Activated T-cell treated with anti-CD3 and anti-CD28 coated beads, Interleukin-2, amount 50 U/mL, for 4 hours (primary cell): Measurements from ENCODE around the gene FTL. TPM values are rescaled to one million over a fixed set of nuclear protein-coding genes. Genes with fewer than 3 reads are reported as not detected.

ENCODE experiments used
- ATAC-seq, 2 donors: fragments of 200-7000 bp; cut with Tn5 transposase; one replicate each; pipeline ENCODE4 v1.10.0; 2021
- DNase-seq: peaks from one replicate; pipeline ENCODE4 v3.0.0-alpha.2; 2020
- H3K27me3 Mint-ChIP-seq: one replicate; pipeline ENCODE4 v1.8.0; 2021; ENCODE audit warnings: low read depth, mixed read lengths
- H3K36me3 Mint-ChIP-seq: one replicate; pipeline ENCODE4 v1.8.0; 2022; ENCODE audit warnings: mixed read lengths; ENCODE audit not compliant: insufficient read depth
- H3K4me1 Mint-ChIP-seq: one replicate; pipeline ENCODE4 v1.8.0; 2021; ENCODE audit warnings: low read depth, mixed read lengths
- H3K4me3 Mint-ChIP-seq: one replicate; pipeline ENCODE4 v1.8.0; 2021; ENCODE audit warnings: mild to moderate bottlenecking, moderate library complexity, mixed read lengths
- H3K9me3 Mint-ChIP-seq: one replicate; pipeline ENCODE4 v1.8.0; 2021; ENCODE audit warnings: mixed read lengths
- total RNA-seq, 3 donors: library from RNA; stranded (reverse); gene quantifications; one replicate each; pipeline ENCODE4 v1.2.1, GENCODE V29; 2021

Gene FTL
- total RNA-seq, 3 donors from 2014 or later: 996 to 1,080 (median 1,001) TPM

- Mint-ChIP-seq H3K27me3 (no peaks in the 10 kb centered on the region), H3K4me1 (peaks cover 26% of the 10 kb centered on the region), H3K36me3 (peaks cover 15% of the 10 kb centered on the region), H3K9me3 (no peaks in the 10 kb centered on the region), H3K4me3 (no peak overlapping the region)
- ATAC-seq: no peak
- DNase-seq: no peak
Observed at GRCh38 chr19:48988286-48988685, 23.2 kb downstream of the FTL start.

- peaks cover 13% of the 10 kb centered on the region for H3K36me3 Mint-ChIP-seq
- DNase-seq (no peak), ATAC-seq (no peak)
Observed at GRCh38 chr19:48988860-48989259, 23.8 kb downstream of the FTL start.

GRCh38 chr19:48989701-48990291 lies 24.7 kb downstream of the FTL start:
- no peaks in the 10 kb centered on the region for H3K27me3 Mint-ChIP-seq

More at GRCh38 chr19:48988860-48989259, 23.8 kb downstream of the FTL start:
- H3K9me3 Mint-ChIP-seq: no peaks in the 10 kb centered on the region
- H3K4me1 Mint-ChIP-seq: peaks cover 28% of the 10 kb centered on the region
- no peak overlapping the region for H3K4me3 Mint-ChIP-seq
- no peaks in the 10 kb centered on the region for H3K27me3 Mint-ChIP-seq

GRCh38 chr19:48990400-48990799 lies 25.3 kb downstream of the FTL start:
- Mint-ChIP-seq H3K9me3 (no peaks in the 10 kb centered on the region), H3K36me3 (peaks cover 17% of the 10 kb centered on the region), H3K4me3 (no peak overlapping the region), H3K27me3 (no peaks in the 10 kb centered on the region), H3K4me1 (peaks cover 40% of the 10 kb centered on the region)
- DNase-seq (no peak), ATAC-seq (no peak)

More at GRCh38 chr19:48989701-48990291, 24.7 kb downstream of the FTL start:
- no peak for DNase-seq
- H3K36me3 Mint-ChIP-seq: peaks cover 15% of the 10 kb centered on the region
- no peak overlapping the region for H3K4me3 Mint-ChIP-seq
- peaks cover 34% of the 10 kb centered on the region for H3K4me1 Mint-ChIP-seq
- H3K9me3 Mint-ChIP-seq: no peaks in the 10 kb centered on the region
- no peak for ATAC-seq

- DNase-seq (no peak), ATAC-seq (no peak)
- H3K36me3 Mint-ChIP-seq: peaks cover 17% of the 10 kb centered on the region
- H3K4me1 Mint-ChIP-seq: peaks cover 40% of the 10 kb centered on the region
- H3K27me3 Mint-ChIP-seq: no peaks in the 10 kb centered on the region
- no peaks in the 10 kb centered on the region for H3K9me3 Mint-ChIP-seq
- H3K4me3 Mint-ChIP-seq: no peak overlapping the region
Observed at GRCh38 chr19:48991011-48991609, 26.0 kb downstream of the FTL start.

- H3K9me3 Mint-ChIP-seq: no peaks in the 10 kb centered on the region
Observed at GRCh38 chr19:48991873-48992580, 26.9 kb downstream of the FTL start.

GRCh38 chr19:48992581-48993174 lies 27.6 kb downstream of the FTL start:
- Mint-ChIP-seq H3K9me3 (no peaks in the 10 kb centered on the region), H3K36me3 (peaks cover 22% of the 10 kb centered on the region), H3K4me3 (peak overlapping the region; percentile 95), H3K27me3 (no peaks in the 10 kb centered on the region), H3K4me1 (peaks cover 37% of the 10 kb centered on the region)
- ATAC-seq: no peak
- DNase-seq: no peak

More at GRCh38 chr19:48991873-48992580, 26.9 kb downstream of the FTL start:
- Mint-ChIP-seq H3K4me1 (peaks cover 40% of the 10 kb centered on the region), H3K27me3 (no peaks in the 10 kb centered on the region), H3K36me3 (peaks cover 20% of the 10 kb centered on the region), H3K4me3 (peak overlapping the region; percentile 95)
- no peak for ATAC-seq
- DNase-seq: no peak

- Mint-ChIP-seq H3K27me3 (no peaks in the 10 kb centered on the region), H3K4me3 (peak within 1 kb of the TSS; percentile 95), H3K36me3 (peaks cover 20% of the 10 kb centered on the region), H3K4me1 (peaks cover 33% of the 10 kb centered on the region), H3K9me3 (no peaks in the 10 kb centered on the region)
- DNase-seq (peak; percentile 99), ATAC-seq (peak; percentile 94 to 95)
Observed at GRCh38 chr19:48993175-48994034, 28.3 kb downstream of the FTL start, which contains the start of the genes GYS1 and RUVBL2. GYS1 (minus strand) TSS chr19:48993309; CDS start chr19:48993112, 197 bp downstream. RUVBL2 (plus strand) TSS chr19:48993887; CDS start chr19:48993912, 25 bp downstream.

- Mint-ChIP-seq H3K36me3 (peaks cover 17% of the 10 kb centered on the region), H3K27me3 (no peaks in the 10 kb centered on the region), H3K9me3 (no peaks in the 10 kb centered on the region), H3K4me1 (peaks cover 33% of the 10 kb centered on the region), H3K4me3 (peak overlapping the region; percentile 95)
- ATAC-seq (no peak), DNase-seq (no peak)
Observed at GRCh38 chr19:48994035-48994386, 28.9 kb downstream of the FTL start.

- Mint-ChIP-seq H3K27me3 (no peaks in the 10 kb centered on the region), H3K4me1 (peaks cover 22% of the 10 kb centered on the region), H3K9me3 (no peaks in the 10 kb centered on the region), H3K36me3 (peaks cover 21% of the 10 kb centered on the region), H3K4me3 (no peak overlapping the region)
- ATAC-seq (no peak), DNase-seq (peak; percentile 43)
Observed at GRCh38 chr19:48997972-48998371, 32.9 kb downstream of the FTL start.

- Mint-ChIP-seq H3K4me3 (no peak overlapping the region), H3K36me3 (peaks cover 22% of the 10 kb centered on the region), H3K4me1 (peaks cover 14% of the 10 kb centered on the region), H3K9me3 (no peaks in the 10 kb centered on the region), H3K27me3 (no peaks in the 10 kb centered on the region)
- ATAC-seq (peak; percentile 80 to 96), DNase-seq (peak; percentile 65)
Observed at GRCh38 chr19:48999481-49000325, 34.6 kb downstream of the FTL start.

GRCh38 chr19:49004133-49004532 lies 39.0 kb downstream of the FTL start:
- Mint-ChIP-seq H3K9me3 (no peaks in the 10 kb centered on the region), H3K36me3 (peaks cover 20% of the 10 kb centered on the region)

GRCh38 chr19:49004964-49005614 lies 40.0 kb downstream of the FTL start:
- Mint-ChIP-seq H3K9me3 (no peaks in the 10 kb centered on the region), H3K4me1 (no peaks in the 10 kb centered on the region), H3K4me3 (no peak overlapping the region), H3K27me3 (no peaks in the 10 kb centered on the region), H3K36me3 (peaks cover 14% of the 10 kb centered on the region)
- DNase-seq (no peak), ATAC-seq (no peak)

More at GRCh38 chr19:49004133-49004532, 39.0 kb downstream of the FTL start:
- ATAC-seq (no peak), DNase-seq (no peak)
- Mint-ChIP-seq H3K4me3 (no peak overlapping the region), H3K27me3 (no peaks in the 10 kb centered on the region), H3K4me1 (peaks cover 6% of the 10 kb centered on the region)
